GM10248 (cell line): Measurements from ENCODE around the gene SLC24A3.

Experiments used
- CTCF ChIA-PET: fragments of 300-600 bp; sonication (Branson Sonifier 250); formaldehyde crosslinking; extraction: SDS; loops from one replicate; lab custom pipeline; 2021; ENCODE audit warnings: antibody characterized with exemption; lab: Yijun Ruan, JAX
- POLR2A ChIA-PET: fragments of 350-650 bp; sonication (Branson Sonifier 250); formaldehyde crosslinking; extraction: SDS; loops from one replicate; lab custom pipeline; 2020; ENCODE audit warnings: antibody characterized with exemption; lab: Yijun Ruan, JAX
- DNase-seq: peaks from one replicate; pipeline ENCODE4 v3.0.0; 2012; ENCODE audit errors: extremely low spot score
- TF ChIP-seq, protein P1 (sequence below): IDR thresholded peaks from 2 replicates; pipeline ENCODE4 v1.5.1; 2012; ENCODE audit warnings: mild to moderate bottlenecking, low read depth; ENCODE audit errors: extremely low read depth, missing control alignments, control extremely low read depth

The SLC24A3 gene

GRCh38 chr20:19302714-19303113 lies 90.3 kb downstream of the SLC24A3 start:
- POLR2A ChIA-PET, result no interaction called here

DNA sequence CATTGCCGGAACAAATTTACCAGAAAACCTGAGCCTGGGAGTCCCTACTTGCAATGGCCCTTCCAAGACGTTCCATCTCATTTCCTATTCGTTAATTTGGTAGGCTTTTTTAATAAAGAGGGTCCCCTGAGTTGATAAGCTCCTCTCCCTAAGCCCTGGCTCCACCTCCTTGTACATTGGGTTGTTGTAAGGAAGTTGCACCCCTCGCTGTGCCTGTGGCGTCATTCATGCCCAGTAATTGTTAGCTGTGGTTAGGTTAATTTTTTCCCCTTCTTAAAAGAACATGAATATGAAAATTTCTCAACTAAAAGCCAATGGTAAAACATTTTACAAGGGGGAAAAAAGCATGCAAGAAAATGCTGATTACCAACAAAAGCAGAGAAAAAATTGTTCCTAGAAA lies 91.9 kb downstream of the SLC24A3 start:
- TF ChIP-seq, protein P1, sequence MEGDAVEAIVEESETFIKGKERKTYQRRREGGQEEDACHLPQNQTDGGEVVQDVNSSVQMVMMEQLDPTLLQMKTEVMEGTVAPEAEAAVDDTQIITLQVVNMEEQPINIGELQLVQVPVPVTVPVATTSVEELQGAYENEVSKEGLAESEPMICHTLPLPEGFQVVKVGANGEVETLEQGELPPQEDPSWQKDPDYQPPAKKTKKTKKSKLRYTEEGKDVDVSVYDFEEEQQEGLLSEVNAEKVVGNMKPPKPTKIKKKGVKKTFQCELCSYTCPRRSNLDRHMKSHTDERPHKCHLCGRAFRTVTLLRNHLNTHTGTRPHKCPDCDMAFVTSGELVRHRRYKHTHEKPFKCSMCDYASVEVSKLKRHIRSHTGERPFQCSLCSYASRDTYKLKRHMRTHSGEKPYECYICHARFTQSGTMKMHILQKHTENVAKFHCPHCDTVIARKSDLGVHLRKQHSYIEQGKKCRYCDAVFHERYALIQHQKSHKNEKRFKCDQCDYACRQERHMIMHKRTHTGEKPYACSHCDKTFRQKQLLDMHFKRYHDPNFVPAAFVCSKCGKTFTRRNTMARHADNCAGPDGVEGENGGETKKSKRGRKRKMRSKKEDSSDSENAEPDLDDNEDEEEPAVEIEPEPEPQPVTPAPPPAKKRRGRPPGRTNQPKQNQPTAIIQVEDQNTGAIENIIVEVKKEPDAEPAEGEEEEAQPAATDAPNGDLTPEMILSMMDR, result no peak
- POLR2A ChIA-PET, result no interaction called here
- no peak for DNase-seq
- CTCF ChIA-PET, result no interaction called here

More at GRCh38 chr20:19302714-19303113, 90.3 kb downstream of the SLC24A3 start:
- CTCF ChIA-PET, result no interaction called here
- no peak for DNase-seq
- TF ChIP-seq, protein P1, result no peak

GRCh38 chr20:19304886-19305415 lies 92.5 kb downstream of the SLC24A3 start:
- ChIA-PET POLR2A (no interaction called here), CTCF (no interaction called here)
- no peak for DNase-seq
- TF ChIP-seq, protein P1, result no peak

DNA sequence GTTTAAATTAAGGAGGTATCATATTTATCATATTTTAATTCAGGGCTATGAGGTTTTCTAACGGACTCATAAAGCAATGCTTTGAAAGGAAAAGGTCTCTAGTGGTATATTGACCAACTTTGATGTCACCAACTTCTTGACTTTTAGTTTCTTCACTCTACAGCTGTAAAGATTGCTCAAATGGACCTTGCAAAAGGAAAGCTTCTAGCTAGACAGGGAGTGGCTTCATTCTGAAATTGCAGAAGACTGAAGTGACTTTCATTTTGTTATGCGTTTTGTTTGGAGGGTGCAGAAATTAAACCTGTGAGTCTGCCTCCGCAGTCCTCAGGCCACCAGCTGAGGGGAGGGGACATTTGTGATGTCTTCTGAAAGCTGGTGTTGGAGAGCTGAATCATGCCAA lies 95.7 kb downstream of the SLC24A3 start:
- CTCF ChIA-PET, result no interaction called here
- POLR2A ChIA-PET, result no interaction called here
- TF ChIP-seq, protein P1, result no peak
- DNase-seq, result no peak

DNA sequence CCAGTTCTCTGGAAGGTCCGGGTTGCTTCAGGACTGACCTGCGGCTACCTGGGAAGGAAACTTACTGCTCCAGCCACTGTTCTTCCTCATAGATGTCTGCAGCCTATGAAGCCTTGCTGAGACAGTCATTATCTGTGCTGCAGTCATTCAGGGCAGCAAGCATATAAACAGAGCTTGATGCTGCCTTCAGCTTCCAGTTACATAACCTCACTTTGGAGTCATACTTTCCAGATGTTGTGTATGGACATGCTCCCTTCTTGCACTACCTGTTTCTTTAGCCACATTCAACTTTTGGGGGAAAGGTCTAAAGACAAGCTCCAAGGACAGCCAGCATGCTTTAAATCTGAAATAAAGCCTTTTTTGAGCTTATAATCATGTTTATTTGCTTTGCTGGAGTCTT lies 98.1 kb downstream of the SLC24A3 start:
- ChIA-PET POLR2A (no interaction called here), CTCF (interaction anchor here (1.3 to 2.6 kb wide), 5 partner anchors 9 to 43 kb away, joined by 3 to 12 read pairs (median 5); no protein-coding TSS in a partner anchor)
- TF ChIP-seq, protein P1, result no peak
- no peak for DNase-seq

GRCh38 chr20:19313342-19314069 lies 101.1 kb downstream of the SLC24A3 start:
- TF ChIP-seq, protein P1, result no peak
- no peak for DNase-seq
- ChIA-PET CTCF (no interaction called here), POLR2A (no interaction called here)
